Measurements from ENCODE around the gene CELA3B. TPM values are rescaled to one million over a fixed set of nuclear protein-coding genes. Genes with fewer than 3 reads are reported as not detected.
"Not testable (repeated sequence)": the region's sequence is repeated elsewhere in the genome, so short reads cannot be mapped to it uniquely, and the experiment has no call there.

The CELA3B gene
- total and polyA plus RNA-seq, 5 donors from 2014 or later, result not detected

DNA sequence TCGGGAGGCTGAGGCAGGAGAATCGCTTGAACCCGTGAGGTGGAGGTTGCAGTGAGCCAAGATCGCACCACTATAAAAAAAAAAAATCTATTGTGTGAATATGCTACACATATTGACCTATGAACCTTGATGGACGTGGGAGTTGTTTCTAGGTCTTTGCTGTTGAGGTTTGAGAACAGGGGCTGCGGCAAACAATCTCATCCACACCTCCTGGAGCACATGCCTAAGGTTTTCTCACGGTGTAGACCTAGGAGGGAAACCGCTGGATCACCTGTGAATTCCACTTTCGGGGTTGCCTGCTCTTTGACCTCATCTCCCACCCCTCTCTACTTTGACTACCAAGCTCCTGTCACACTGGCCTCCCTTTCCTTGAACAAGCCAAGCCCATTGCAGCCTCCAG lies 1.5 kb upstream of the CELA3B start:
- H3K36me3 ChIP-seq (ENCODE audit: control insufficient read depth, insufficient read depth, low read length); H3K27me3 ChIP-seq (ENCODE audit: control insufficient read depth, insufficient read depth, low read length); H3K9me3 Mint-ChIP-seq; H3K4me1 ChIP-seq (ENCODE audit: control insufficient read depth, insufficient read depth, low read length, poor library complexity, severe bottlenecking); DNase-seq; H3K4me1 Mint-ChIP-seq; H3K27ac Mint-ChIP-seq; ATAC-seq (ENCODE audit: low read depth in 2 of 2); H3K27me3 Mint-ChIP-seq; H3K4me3 Mint-ChIP-seq; H3K36me3 Mint-ChIP-seq; H3K4me3 ChIP-seq (ENCODE audit: low read depth, low read length); H3K27ac ChIP-seq (ENCODE audit: insufficient read depth, low read length, poor library complexity, severe bottlenecking); H3K9me3 ChIP-seq (ENCODE audit: control insufficient read depth in 2 of 2, low read length in 2 of 2): not testable (repeated sequence)

DNA sequence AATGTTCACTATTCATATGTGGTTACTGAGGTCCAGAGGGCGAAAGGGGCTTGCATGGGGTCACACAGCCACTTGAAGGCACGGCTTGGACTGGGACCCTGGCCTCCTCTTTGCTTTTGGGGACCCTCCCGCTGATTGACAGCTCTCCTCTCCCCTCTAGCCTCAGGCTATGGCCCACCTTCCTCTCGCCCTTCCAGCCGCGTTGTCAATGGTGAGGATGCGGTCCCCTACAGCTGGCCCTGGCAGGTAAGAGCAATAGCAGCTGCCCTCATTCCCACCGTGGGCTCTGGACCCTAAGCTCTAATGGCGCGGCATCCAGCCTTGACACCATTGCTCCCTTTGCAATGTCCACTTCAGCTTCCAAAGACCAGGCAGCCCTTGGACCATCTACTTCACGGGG lies 1.4 kb downstream of the CELA3B start:
- not testable (repeated sequence) for H3K27me3 ChIP-seq (ENCODE audit: control insufficient read depth, insufficient read depth, low read length); H3K4me3 ChIP-seq (ENCODE audit: low read depth, low read length); H3K4me1 Mint-ChIP-seq; DNase-seq; H3K4me1 ChIP-seq (ENCODE audit: control insufficient read depth, insufficient read depth, low read length, poor library complexity, severe bottlenecking); H3K27ac Mint-ChIP-seq; ATAC-seq (ENCODE audit: low read depth in 2 of 2); H3K9me3 ChIP-seq (ENCODE audit: control insufficient read depth in 2 of 2, low read length in 2 of 2); H3K9me3 Mint-ChIP-seq; H3K36me3 ChIP-seq (ENCODE audit: control insufficient read depth, insufficient read depth, low read length); H3K27ac ChIP-seq (ENCODE audit: insufficient read depth, low read length, poor library complexity, severe bottlenecking); H3K27me3 Mint-ChIP-seq; H3K36me3 Mint-ChIP-seq; H3K4me3 Mint-ChIP-seq

DNA sequence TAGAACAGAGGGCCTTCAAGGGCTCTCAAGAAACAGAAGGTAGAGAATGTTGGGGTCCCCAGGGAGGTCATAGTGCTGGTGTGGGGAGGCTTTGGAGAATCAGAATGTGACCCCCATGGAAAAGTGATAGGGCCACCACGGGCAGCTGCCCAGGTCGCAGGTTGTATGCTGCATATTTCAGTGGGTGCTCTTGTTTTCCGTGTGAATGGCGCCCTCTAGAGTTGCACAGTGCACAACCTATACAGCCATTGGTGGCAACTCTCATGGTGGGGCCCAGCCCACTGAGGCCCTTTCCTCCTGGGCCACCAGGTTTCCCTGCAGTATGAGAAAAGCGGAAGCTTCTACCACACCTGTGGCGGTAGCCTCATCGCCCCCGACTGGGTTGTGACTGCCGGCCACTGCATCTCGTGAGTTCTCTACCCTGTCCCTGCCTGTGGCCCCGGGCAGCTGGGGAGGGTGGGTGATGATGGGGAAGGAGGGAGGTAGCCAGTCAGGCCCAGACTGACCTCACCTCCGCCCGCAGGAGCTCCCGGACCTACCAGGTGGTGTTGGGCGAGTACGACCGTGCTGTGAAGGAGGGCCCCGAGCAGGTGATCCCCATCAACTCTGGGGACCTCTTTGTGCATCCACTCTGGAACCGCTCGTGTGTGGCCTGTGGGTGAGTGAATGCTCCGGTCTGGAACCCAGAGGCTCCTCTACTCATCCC lies 3.8 kb downstream of the CELA3B start:
- H3K36me3 Mint-ChIP-seq; H3K27ac ChIP-seq (ENCODE audit: insufficient read depth, low read length, poor library complexity, severe bottlenecking); H3K9me3 ChIP-seq (ENCODE audit: control insufficient read depth in 2 of 2, low read length in 2 of 2); H3K4me3 ChIP-seq (ENCODE audit: low read depth, low read length); H3K27ac Mint-ChIP-seq; H3K36me3 ChIP-seq (ENCODE audit: control insufficient read depth, insufficient read depth, low read length); H3K27me3 Mint-ChIP-seq; H3K27me3 ChIP-seq (ENCODE audit: control insufficient read depth, insufficient read depth, low read length); H3K4me1 ChIP-seq (ENCODE audit: control insufficient read depth, insufficient read depth, low read length, poor library complexity, severe bottlenecking); H3K9me3 Mint-ChIP-seq; H3K4me3 Mint-ChIP-seq; H3K4me1 Mint-ChIP-seq; ATAC-seq (ENCODE audit: low read depth in 2 of 2): not testable (repeated sequence)
- peak in 1 of 3 donors; percentile 48 for DNase-seq

DNA sequence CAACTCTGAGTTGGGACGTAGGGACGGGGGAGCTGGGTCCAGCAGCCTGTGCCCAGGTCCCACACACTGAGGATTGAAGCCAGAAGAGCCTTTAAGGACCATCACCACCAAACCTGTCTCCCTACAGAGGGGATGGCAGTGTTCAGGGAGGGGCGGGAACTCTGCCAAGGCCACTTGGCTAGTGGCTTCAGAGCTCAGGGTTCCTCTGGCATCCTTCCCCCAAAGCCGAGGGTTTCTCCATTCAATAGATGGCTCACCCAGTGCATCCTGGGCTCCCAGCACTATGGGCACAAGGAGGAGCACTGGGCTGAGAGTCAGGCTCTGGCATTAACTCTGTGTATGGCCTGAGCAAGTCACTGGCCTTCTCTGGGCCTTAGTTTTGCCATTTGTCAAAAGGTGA lies 4.4 kb downstream of the CELA3B start:
- not testable (repeated sequence) for H3K36me3 ChIP-seq (ENCODE audit: control insufficient read depth, insufficient read depth, low read length); H3K4me3 ChIP-seq (ENCODE audit: low read depth, low read length)

DNA sequence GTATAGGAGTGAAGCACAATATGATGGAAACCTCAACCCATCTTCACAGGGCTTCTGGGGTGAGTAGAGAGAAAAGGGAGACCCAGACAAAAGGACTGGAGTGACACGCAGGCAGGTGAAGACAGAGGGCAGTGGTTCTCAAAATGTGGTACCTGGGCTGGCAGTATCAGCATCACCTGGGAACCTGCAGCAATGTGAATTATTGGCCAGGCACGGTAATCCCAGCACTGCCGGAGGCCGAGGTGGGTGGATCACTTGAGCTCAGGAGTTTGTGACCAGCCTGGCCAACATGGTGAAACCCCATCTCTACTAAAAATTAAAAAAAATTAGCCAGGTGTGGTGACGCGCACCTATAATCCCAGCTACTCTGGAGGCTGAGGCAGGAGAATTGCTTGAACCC lies 5.3 kb downstream of the CELA3B start:
- H3K9me3 Mint-ChIP-seq; ATAC-seq (ENCODE audit: low read depth in 2 of 2); DNase-seq; H3K36me3 Mint-ChIP-seq; H3K27ac Mint-ChIP-seq; H3K27ac ChIP-seq (ENCODE audit: insufficient read depth, low read length, poor library complexity, severe bottlenecking); H3K4me1 ChIP-seq (ENCODE audit: control insufficient read depth, insufficient read depth, low read length, poor library complexity, severe bottlenecking); H3K4me3 Mint-ChIP-seq; H3K9me3 ChIP-seq (ENCODE audit: control insufficient read depth in 2 of 2, low read length in 2 of 2); H3K27me3 Mint-ChIP-seq; H3K4me1 Mint-ChIP-seq; H3K36me3 ChIP-seq (ENCODE audit: control insufficient read depth, insufficient read depth, low read length); H3K4me3 ChIP-seq (ENCODE audit: low read depth, low read length); H3K27me3 ChIP-seq (ENCODE audit: control insufficient read depth, insufficient read depth, low read length): not testable (repeated sequence)

More for the DNA sequence above, 4.4 kb downstream of the CELA3B start:
- not testable (repeated sequence) for DNase-seq; H3K4me1 Mint-ChIP-seq; H3K27me3 Mint-ChIP-seq; H3K9me3 Mint-ChIP-seq; H3K27ac ChIP-seq (ENCODE audit: insufficient read depth, low read length, poor library complexity, severe bottlenecking); H3K9me3 ChIP-seq (ENCODE audit: control insufficient read depth in 2 of 2, low read length in 2 of 2); H3K4me1 ChIP-seq (ENCODE audit: control insufficient read depth, insufficient read depth, low read length, poor library complexity, severe bottlenecking); H3K27ac Mint-ChIP-seq; H3K27me3 ChIP-seq (ENCODE audit: control insufficient read depth, insufficient read depth, low read length); ATAC-seq (ENCODE audit: low read depth in 2 of 2); H3K36me3 Mint-ChIP-seq; H3K4me3 Mint-ChIP-seq

DNA sequence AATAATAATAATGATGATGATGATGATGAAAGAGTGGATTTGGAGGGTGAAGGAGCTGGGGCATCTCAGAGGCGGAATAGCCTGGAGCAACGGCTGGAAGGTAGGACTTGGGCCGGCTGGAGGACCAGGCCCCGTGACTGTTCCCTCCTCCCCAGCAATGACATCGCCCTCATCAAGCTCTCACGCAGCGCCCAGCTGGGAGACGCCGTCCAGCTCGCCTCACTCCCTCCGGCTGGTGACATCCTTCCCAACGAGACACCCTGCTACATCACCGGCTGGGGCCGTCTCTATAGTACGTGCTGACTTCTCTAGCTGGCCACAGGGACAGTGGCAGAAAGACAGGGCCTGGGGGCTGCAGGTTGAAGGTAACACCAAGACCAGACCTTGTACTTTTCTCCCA lies 6.7 kb downstream of the CELA3B start:
- not testable (repeated sequence) for H3K36me3 Mint-ChIP-seq; H3K27me3 ChIP-seq (ENCODE audit: control insufficient read depth, insufficient read depth, low read length); H3K4me3 ChIP-seq (ENCODE audit: low read depth, low read length); H3K27ac Mint-ChIP-seq; H3K4me3 Mint-ChIP-seq; H3K9me3 Mint-ChIP-seq; H3K27ac ChIP-seq (ENCODE audit: insufficient read depth, low read length, poor library complexity, severe bottlenecking); H3K36me3 ChIP-seq (ENCODE audit: control insufficient read depth, insufficient read depth, low read length); H3K27me3 Mint-ChIP-seq; H3K9me3 ChIP-seq (ENCODE audit: control insufficient read depth in 2 of 2, low read length in 2 of 2); DNase-seq; H3K4me1 Mint-ChIP-seq; ATAC-seq (ENCODE audit: low read depth in 2 of 2); H3K4me1 ChIP-seq (ENCODE audit: control insufficient read depth, insufficient read depth, low read length, poor library complexity, severe bottlenecking)

DNA sequence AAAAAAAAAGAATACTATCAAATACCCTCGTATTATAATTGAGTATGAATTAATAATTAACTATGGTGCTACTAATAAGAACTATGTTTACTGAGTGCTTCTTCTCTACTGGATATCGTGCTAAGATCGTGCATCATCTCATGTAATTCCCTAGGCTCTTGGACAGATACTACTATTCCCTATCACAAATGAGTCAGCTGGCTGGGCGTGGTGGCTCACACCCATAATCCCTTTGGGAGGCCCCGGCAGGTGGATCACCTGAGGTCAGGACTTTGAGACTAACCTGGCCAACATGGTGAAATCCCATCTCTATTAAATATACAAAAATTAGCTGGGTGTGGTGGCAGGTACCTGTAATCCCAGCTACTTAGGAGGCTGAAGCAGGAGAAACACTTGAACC lies 9.1 kb downstream of the CELA3B start:
- not testable (repeated sequence) for H3K4me3 ChIP-seq (ENCODE audit: low read depth, low read length); H3K9me3 ChIP-seq (ENCODE audit: control insufficient read depth in 2 of 2, low read length in 2 of 2); H3K27me3 Mint-ChIP-seq; H3K27ac Mint-ChIP-seq; H3K36me3 ChIP-seq (ENCODE audit: control insufficient read depth, insufficient read depth, low read length); H3K36me3 Mint-ChIP-seq; H3K9me3 Mint-ChIP-seq; H3K4me1 ChIP-seq (ENCODE audit: control insufficient read depth, insufficient read depth, low read length, poor library complexity, severe bottlenecking); ATAC-seq (ENCODE audit: low read depth in 2 of 2); DNase-seq; H3K27me3 ChIP-seq (ENCODE audit: control insufficient read depth, insufficient read depth, low read length); H3K4me3 Mint-ChIP-seq; H3K27ac ChIP-seq (ENCODE audit: insufficient read depth, low read length, poor library complexity, severe bottlenecking); H3K4me1 Mint-ChIP-seq

DNA sequence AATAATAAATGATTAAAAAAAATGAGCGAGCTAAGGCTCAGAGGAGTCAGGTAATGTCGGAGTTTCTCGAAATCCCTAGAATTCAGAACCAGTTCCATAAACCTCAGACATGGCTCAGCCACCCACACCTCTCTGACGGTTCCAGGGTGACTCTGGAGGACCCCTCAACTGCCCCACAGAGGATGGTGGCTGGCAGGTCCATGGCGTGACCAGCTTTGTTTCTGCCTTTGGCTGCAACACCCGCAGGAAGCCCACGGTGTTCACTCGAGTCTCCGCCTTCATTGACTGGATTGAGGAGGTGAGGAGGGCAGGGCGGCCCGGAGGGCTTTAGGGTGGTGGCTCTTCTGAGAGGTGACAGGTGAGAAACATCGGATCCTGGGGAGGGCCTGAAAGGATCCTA lies 9.6 kb downstream of the CELA3B start:
- not testable (repeated sequence) for H3K4me1 Mint-ChIP-seq; H3K9me3 Mint-ChIP-seq; H3K27me3 Mint-ChIP-seq; H3K4me3 ChIP-seq (ENCODE audit: low read depth, low read length); H3K36me3 ChIP-seq (ENCODE audit: control insufficient read depth, insufficient read depth, low read length); ATAC-seq (ENCODE audit: low read depth in 2 of 2); H3K27ac Mint-ChIP-seq; H3K36me3 Mint-ChIP-seq; H3K4me3 Mint-ChIP-seq; H3K27me3 ChIP-seq (ENCODE audit: control insufficient read depth, insufficient read depth, low read length); H3K4me1 ChIP-seq (ENCODE audit: control insufficient read depth, insufficient read depth, low read length, poor library complexity, severe bottlenecking); DNase-seq; H3K27ac ChIP-seq (ENCODE audit: insufficient read depth, low read length, poor library complexity, severe bottlenecking); H3K9me3 ChIP-seq (ENCODE audit: control insufficient read depth in 2 of 2, low read length in 2 of 2)
